Stimulated activated CD4-positive, alpha-beta T cell treated with anti-CD3 and anti-CD28 coated beads, Interleukin-12 subunit alpha, Interleukin-12 subunit beta, amount 100 ng/mL, for 48 hours (primary cell): ENCODE data around the gene NOS3.
A peak's percentile ranks its signal among the peaks of the same experiment; 100 is the strongest.

ENCODE experiments used
- DNase-seq, 3 donors: peaks; one replicate each; pipeline ENCODE4 v3.0.0-alpha.2; 2020; ENCODE audit warnings: low read depth in 2 of 3, low spot score in 1 of 3

The NOS3 gene

DNA sequence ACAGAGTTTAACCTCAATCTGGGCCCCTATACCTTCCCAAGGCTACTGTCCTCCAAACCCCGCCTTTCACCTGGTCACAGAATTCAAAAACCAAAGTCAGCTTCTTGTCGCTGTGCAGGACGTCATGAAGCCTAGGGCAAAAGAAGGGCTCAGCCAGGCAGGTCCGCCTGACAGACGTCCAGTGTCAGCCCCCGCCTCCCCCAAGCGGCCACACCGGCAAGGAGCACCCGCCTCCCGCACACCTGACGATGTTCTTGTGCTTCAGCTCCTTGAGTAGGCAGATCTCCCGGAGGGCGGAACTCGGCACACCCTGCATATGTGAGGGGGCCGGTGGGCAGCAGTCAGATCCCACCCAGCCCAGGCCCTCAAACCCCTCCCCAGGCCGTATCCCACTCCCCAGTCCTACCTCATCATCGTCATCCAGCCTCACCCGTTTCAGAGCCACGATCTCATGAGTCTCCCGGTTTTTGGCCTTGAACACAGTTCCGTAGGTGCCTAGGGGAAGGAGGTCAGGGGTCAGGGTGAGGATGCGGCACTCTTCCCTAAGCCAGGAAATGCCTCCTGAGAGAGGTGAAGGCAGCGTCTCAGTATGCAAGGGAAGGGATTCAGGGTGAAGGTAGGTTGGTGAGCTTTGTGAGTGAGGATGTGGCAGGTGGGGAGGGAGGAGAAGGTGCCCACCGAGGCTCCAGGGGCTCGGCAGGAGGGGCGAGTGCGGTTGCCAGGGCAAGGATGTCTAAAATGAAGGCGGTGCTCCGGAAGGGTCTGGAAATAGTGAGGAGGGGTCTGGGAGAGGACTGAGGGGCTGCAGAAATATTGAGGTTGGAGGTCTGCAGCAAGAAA lies 66.1 kb downstream of the NOS3 start:
- DNase-seq, result no peak

DNA sequence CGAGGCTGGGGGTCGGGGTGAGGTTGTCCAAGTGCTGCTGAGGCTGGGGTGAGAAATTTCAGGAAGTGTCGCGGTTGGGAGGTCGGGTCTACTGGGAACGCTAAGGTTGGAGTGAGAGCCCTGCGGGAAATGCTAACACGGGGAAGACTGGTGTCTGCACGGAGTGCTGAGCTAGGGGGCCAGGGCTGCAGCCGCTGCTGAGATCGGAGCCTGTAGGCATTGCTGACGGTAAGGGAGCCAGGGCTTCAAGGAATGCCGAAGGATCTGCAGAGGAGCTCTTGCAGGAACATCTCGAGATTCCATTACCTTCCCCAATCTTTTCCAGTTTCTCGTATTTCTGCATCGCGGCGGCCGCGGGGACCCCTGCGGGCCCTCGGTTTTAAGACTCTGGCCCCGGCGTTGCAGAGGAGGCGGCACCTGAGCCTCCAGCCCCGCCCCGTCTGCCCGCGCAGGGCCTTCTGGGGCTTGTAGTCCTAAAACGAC lies 66.7 kb downstream of the NOS3 start, which contains the start of gene CDK5:
Gene CDK5, minus strand, starts transcription at position 392 of the 483 bp plus-strand sequence. Its CDS starts 49 bp downstream, at position 343.
- no peak for DNase-seq

DNA sequence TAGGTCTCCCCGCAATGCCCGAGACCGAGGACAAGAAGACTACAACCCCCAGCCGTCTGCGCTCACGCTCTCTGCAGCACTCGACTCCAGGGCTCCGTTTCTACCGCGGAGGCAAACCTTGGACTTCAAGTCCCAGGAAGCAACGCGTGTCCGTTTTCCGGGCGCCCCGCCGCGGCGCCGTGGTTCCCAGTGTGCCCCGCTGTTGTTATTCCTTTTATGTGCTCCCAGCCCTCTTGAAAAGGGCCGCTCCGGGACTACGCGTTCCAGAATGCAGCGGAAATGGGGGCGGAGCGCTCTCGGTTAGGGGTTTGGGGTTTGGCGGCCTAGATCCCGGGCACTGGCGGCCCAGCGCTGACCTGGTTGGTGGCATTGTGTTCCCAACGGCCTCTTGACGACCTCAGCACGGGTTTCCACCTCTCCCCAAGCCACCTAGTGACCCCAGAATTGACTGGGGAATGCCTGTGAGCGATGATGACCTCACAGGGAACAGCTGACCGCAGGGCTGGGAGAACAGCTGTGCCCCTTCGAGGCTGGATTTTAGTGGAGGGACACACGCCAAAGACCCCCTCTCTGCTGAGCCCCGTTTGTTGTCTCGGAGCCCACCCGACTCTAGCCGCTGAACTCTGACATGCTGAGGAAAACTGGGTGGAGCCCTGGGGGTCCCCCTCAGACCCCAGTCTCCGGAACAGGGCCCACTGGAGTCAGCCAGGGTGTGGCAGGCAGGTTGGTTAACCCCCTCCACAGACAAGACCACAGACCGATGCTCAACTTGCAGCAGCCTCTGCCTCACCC lies 67.4 kb downstream of the NOS3 start:
- peak; percentile 92 to 97 (median 96) for DNase-seq

DNA sequence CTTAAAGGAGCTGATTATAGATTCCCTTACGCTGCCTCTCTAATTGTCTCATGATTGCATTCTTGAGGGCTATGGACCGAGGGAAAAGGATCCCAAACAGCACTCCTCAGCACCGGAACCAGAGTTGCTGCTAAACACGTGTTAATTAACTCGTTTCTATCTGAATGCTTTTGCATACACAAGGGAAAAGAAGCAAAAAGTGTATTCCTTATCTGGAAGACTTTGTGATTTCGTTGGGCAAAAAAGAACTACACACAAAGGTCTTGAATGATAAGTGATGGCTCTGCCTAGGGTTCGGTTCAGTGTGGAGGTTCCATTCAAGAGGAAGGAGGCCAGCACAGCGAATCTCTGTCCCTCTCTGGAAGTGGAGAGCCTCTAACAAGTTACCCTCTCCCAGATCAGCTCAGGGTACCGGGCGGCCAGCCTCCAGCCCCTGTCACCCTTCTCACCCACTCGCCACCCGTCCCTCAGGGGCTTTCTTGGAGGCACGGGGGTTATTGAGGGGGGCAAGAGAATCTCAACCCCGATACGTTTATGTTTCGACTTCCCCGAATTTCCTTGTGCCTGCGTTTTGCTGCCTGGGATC lies 68.1 kb downstream of the NOS3 start:
- no peak for DNase-seq

DNA sequence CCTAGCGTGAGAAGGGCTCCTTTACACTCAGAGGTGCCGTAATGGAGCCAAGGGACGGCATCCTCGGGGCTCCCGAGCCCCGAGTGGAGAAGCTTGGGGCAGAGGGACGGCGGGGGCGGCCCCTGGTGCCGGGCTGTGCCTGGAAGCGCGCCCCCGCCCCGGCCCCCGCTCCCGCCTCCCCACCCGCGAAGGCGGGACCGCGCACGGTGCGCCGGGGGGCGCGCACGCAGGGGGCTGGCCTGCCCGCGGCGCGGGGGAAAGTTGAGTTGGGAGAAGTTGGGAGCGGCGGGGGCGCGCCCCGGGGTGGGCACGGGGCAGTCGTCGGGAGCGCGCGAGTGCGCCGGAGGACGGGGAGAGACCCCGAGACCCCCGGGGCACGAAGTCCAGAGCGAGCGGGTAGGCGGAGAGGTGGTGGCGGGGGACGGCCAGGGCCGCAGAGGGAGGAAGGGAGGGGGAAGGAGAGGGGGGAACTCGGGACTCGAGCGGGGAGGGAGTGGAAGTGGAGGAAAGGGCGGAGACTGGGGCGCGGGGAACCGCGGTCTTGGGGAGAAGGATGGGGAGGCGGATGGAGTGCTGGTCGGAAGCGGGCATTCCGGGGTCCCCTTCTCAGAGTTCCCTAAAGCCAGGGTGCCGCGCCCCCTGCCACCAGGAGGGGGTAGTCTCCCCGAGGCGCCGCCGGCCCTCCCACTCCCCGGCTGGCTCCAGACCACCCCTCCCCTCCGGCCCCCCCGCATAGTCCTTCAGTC lies 68.7 kb downstream of the NOS3 start, which contains the start of gene SLC4A2:
Gene SLC4A2, plus strand, starts transcription at position 223 of the 746 bp plus-strand sequence. CDS start 2,399 bp downstream, outside the sequence.
- peak in 2 of 3 donors; percentile 54 to 63 for DNase-seq

DNA sequence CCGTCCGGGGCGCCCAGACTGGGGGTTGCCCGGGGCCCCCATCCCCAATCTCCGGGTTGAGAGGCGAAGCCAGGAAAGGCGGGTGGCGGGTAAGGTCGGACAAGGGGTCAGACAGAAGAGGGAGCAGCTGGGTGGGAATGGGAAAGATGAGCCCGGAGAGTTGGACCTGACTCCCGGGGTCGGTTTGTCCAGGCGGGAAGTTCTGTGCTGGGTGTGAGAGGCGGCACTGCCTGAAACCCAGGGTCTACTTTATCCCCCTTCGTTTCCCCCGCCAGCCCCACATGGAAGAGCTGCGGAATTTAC lies 69.2 kb downstream of the NOS3 start:
- DNase-seq, result no peak

DNA sequence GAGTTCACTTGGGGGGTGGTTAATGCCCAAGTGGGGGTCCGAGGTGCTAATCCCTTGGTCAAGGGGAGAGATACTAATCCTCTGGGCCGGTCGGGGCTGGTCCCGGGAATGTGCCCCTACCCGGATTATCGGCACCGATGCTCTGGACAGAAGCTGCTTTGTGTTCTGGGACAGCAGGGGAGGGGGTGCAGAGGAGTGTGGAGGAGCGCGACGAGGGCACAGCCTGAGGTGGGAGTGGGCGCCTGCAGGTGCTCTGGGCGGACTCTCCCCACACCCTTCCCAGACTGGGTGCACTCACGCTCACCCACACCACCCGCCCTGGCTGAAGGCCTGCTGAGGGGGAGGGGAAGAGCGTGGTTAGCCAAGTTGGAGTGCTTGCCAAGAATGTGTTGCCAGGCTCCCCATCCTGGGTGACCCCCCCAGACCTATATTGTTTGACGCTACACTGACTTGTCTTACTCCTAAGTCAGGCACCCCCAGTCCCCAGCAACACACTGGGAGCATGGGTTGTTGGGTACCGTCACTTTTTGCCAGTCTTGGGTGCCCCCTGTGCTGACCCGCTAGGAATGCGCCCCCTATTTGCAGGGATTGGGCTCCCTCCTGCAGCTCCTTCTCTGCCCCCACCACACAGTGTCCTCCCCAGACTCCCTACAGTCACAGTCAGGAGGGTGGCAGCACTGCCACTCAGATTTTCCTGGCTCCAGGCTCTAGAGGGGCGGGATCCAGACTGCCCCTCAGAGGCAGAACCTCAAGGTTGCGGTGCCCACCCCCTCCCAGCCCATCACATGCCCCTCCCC lies 69.8 kb downstream of the NOS3 start:
- no peak for DNase-seq

DNA sequence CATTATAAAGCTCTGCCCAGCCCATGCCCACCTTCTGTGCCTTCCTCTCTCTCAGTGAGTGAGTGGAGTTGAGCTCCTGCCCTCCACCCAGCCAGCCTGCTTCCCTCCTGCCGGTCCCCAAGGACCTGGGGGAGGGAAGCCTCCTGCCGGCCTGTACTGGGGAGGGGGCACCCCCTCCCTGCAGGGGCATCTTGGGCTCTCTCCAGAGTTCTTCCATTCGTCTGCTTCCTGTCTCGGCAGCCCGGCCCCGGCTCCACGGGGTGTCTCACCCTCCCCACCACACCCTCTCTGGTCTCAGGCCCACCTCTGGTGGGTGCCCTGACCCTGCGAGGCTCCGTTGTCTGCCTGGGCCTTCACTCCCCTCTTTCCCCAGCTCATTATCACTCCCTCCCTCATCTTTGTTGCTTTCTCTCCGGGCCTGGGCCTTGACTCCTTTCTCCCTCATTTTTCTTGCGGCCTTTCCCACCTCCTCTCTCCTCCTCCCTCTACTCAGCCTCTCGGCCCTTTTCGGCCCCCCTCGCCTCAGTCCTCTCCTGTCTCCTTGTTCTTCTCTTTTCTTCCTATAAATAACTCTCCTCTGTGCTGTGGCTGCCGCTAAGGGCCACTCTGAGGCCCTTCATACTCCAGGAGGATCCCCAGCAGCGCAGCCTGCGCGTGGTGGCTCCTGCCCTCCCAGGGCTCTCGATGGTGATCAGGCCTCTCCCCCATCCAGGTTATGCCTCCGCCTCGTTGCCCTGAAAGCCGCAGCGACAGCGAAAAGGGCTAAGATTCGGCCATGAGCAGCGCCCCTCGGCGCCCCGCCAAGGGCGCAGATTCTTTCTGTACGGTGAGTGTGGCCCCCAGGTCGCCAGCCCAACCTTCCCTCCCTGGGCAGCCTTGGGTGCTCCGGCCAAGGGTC lies 70.6 kb downstream of the NOS3 start:
- no peak for DNase-seq

DNA sequence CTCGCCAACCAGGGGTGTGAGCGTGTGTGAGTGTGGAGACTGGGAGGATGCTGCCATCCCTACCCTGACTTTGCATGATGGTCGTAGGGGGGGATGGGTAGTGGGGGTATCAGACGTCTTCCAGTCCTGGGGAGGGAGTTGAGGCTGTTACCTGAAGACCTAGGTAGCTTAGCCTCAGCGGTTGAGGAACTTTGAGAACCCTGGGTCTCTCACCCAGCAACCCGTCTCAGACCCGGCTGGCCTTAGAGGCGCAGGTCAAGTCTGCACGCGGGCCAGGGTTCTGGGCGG lies 71.2 kb downstream of the NOS3 start:
- DNase-seq, result no peak

DNA sequence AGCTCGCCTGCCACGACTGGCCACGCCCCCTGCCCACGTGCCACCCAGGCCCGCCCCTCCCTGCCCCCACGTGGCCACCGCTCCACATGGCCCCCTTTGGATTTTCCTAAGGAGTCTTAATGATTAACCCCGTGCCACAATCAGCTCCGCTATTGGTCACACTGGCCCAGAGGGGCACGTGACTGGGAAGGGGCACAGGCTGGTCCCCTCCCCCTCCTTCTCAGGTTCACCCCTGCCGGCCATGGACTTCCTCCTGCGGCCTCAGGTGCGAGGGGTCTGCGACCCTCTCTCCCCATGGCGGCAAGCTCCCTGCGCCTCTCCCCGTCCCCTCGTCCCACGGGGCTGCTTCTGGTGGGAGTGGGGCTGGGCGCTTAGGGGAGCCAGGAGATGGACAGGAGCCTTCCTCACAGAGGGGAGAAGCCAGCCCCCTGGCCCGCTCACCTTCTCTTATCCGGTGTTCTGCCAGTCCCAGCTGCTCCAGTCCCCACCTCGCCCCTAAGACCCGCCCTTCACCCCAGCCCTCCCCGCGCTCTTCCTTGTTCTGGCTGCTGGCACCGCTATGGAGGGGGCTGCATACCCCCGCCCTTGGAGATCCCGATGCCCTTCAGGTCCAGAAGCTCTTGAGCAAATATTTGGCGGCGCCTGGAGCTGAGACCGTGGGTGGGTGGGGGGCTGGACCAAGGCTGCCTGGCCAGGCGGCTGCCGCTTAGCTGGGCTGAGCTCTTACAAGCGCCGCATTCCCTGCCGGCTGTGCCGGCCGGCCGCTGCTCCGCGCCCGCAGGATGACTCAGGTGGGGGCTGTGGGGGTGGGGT lies 71.8 kb downstream of the NOS3 start:
- DNase-seq, result no peak

DNA sequence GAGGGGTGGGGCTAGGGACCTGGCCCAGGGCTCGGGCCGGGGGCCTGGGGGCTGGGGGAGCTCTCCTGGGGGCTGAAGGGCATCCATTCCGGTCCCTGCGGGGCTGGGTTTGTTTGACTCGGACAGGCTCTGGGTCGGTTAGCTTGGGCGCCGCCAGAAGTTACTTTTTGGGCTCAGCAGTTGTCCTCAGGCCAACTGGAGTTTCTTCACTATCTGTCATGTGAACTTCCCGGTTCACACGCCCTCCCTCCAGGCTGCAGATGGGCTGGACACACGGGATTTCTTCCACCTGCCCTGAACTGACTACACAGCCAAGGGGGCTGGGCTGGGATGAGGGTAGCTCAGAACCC lies 72.4 kb downstream of the NOS3 start:
- DNase-seq, result no peak
